ENCODE measurements around the gene NOXRED1. TPM values are rescaled to one million over a fixed set of nuclear protein-coding genes. Genes with fewer than 3 reads are reported as not detected.

The NOXRED1 gene
- total RNA-seq, 1 experiment from 2014 or later = 0.58 TPM

- no peak overlapping the region for H3K27ac ChIP-seq (ENCODE audit: low read depth, low read length, poor library complexity, severe bottlenecking)
- intact Hi-C loops (cut with micrococcal nuclease; ENCODE audit: unreplicated experiment) = no loop called here
- H3K27me3 ChIP-seq (replicated peaks; ENCODE audit: insufficient read depth, low read depth, low read length, poor library complexity) = no peaks in the 10 kb centered on the region
- no peak overlapping the region for H3K4me3 ChIP-seq (ENCODE audit: low read depth, low read length, poor library complexity, severe bottlenecking)
- ChIA-PET POLR2A (ENCODE audit: low non-redundant PET) (no interaction called here), CTCF (no interaction called here)
- DNase-seq (ENCODE audit: low spot score) = no peak
- BruUV-seq (replicated peaks) = TSS peak; percentile 70
- H3K4me1 ChIP-seq (ENCODE audit: insufficient read depth, low read length, poor library complexity, severe bottlenecking) = no peaks in the 10 kb centered on the region
- H3K9me3 ChIP-seq (ENCODE audit: low read depth, low read length, poor library complexity, severe bottlenecking) = no peaks in the 10 kb centered on the region
- no peak for TF ChIP-seq EZH2 (IDR thresholded peaks at IDR 0.05; ENCODE audit: borderline replicate concordance, low read depth, low read length, poor library complexity, severe bottlenecking)
- TF ChIP-seq, protein P1, sequence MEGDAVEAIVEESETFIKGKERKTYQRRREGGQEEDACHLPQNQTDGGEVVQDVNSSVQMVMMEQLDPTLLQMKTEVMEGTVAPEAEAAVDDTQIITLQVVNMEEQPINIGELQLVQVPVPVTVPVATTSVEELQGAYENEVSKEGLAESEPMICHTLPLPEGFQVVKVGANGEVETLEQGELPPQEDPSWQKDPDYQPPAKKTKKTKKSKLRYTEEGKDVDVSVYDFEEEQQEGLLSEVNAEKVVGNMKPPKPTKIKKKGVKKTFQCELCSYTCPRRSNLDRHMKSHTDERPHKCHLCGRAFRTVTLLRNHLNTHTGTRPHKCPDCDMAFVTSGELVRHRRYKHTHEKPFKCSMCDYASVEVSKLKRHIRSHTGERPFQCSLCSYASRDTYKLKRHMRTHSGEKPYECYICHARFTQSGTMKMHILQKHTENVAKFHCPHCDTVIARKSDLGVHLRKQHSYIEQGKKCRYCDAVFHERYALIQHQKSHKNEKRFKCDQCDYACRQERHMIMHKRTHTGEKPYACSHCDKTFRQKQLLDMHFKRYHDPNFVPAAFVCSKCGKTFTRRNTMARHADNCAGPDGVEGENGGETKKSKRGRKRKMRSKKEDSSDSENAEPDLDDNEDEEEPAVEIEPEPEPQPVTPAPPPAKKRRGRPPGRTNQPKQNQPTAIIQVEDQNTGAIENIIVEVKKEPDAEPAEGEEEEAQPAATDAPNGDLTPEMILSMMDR (conservative IDR thresholded peaks at IDR 0.05; ENCODE audit: low read depth, low read length) = no peak
- H3K36me3 ChIP-seq (ENCODE audit: insufficient read depth, low read length, poor library complexity, severe bottlenecking) = peaks cover 55% of the 10 kb centered on the region
These were observed 45.8 kb upstream of the NOXRED1 start for GRCh38 chr14:77469067-77469505.

GRCh38 chr14:77467801-77468200 is 44.5 kb upstream of the NOXRED1 start:
- no peak for DNase-seq (ENCODE audit: low spot score)
- H3K4me1 ChIP-seq (ENCODE audit: insufficient read depth, low read length, poor library complexity, severe bottlenecking) = no peaks in the 10 kb centered on the region
- intact Hi-C loops (cut with micrococcal nuclease; ENCODE audit: unreplicated experiment) = no loop called here
- H3K27me3 ChIP-seq (replicated peaks; ENCODE audit: insufficient read depth, low read depth, low read length, poor library complexity) = no peaks in the 10 kb centered on the region
- H3K36me3 ChIP-seq (ENCODE audit: insufficient read depth, low read length, poor library complexity, severe bottlenecking) = peaks cover 68% of the 10 kb centered on the region
- BruUV-seq (replicated peaks) = no TSS peak
- H3K4me3 ChIP-seq (ENCODE audit: low read depth, low read length, poor library complexity, severe bottlenecking) = no peak overlapping the region
- TF ChIP-seq, protein P1 (conservative IDR thresholded peaks at IDR 0.05; ENCODE audit: low read depth, low read length) = no peak
- TF ChIP-seq EZH2 (IDR thresholded peaks at IDR 0.05; ENCODE audit: borderline replicate concordance, low read depth, low read length, poor library complexity, severe bottlenecking) = no peak
- POLR2A ChIA-PET (ENCODE audit: low non-redundant PET) = interaction anchor here (0.6 to 0.9 kb wide), 3 partner anchors 45 to 91 kb away, joined by 4 to 8 read pairs (median 8); partner anchors contain the start of gene TMED8
- H3K9me3 ChIP-seq (ENCODE audit: low read depth, low read length, poor library complexity, severe bottlenecking) = no peaks in the 10 kb centered on the region
- H3K27ac ChIP-seq (ENCODE audit: low read depth, low read length, poor library complexity, severe bottlenecking) = no peak overlapping the region
- CTCF ChIA-PET = no interaction called here

DNA sequence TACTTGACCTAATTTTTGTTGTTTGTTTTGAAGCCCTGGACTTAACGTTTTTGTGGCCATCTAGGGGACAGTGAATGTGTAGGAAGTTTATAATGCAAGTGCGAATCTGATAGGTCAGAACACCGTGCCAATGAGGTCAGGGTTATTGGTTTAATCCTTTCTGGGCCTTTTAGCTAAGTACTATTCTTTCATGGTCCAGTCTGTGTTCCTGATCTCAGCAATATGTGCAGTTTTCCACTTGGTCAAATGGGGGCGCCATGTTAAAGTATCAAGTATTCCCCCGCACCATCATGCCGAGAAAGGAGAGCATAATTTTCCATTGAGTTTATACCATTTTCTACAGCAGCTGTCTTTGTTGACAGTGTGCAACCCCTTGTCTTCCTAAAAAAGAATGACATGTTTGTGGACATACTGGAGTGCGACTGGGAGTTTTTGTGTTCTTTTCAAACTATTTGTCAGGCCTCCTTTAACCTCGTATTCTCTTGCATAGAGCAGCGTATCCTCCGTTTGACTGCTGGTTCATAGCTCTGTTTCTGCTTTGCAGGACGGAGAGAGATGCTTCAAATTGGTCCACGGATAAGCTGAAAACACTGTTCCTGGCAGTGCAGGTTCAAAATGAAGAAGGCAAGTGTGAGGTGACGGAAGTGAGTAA is 35.9 kb upstream of the NOXRED1 start:
- Histone ChIP-seq H3K4me1 (ENCODE audit: insufficient read depth, low read length, poor library complexity, severe bottlenecking) (peaks cover 14% of the 10 kb centered on the region), H3K36me3 (ENCODE audit: insufficient read depth, low read length, poor library complexity, severe bottlenecking) (peaks cover 47% of the 10 kb centered on the region), H3K27me3 (replicated peaks; ENCODE audit: insufficient read depth, low read depth, low read length, poor library complexity) (no peaks in the 10 kb centered on the region), H3K9me3 (ENCODE audit: low read depth, low read length, poor library complexity, severe bottlenecking) (no peaks in the 10 kb centered on the region), H3K4me3 (ENCODE audit: low read depth, low read length, poor library complexity, severe bottlenecking) (peak overlapping the region; percentile 88), H3K27ac (ENCODE audit: low read depth, low read length, poor library complexity, severe bottlenecking) (peak overlapping the region; percentile 95)
- DNase-seq (ENCODE audit: low spot score) = peak; percentile 87
- ChIA-PET POLR2A (ENCODE audit: low non-redundant PET) (interaction anchor here (0.7 kb wide), 1 partner anchor 143 kb away, joined by 9 read pairs; no protein-coding TSS in a partner anchor), CTCF (interaction anchor here (0.6 to 1.4 kb wide), 4 partner anchors 12 to 92 kb away, joined by 3 to 10 read pairs (median 6); no protein-coding TSS in a partner anchor)
- BruUV-seq (replicated peaks) = no TSS peak
- intact Hi-C loops (cut with micrococcal nuclease; ENCODE audit: unreplicated experiment) = loop anchor here (2.0 kb wide), 3 partner anchors 92 to 306 kb away; partner anchors contain the start of genes ALKBH1 and SLIRP
- no peak for TF ChIP-seq EZH2 (IDR thresholded peaks at IDR 0.05; ENCODE audit: borderline replicate concordance, low read depth, low read length, poor library complexity, severe bottlenecking)
- TF ChIP-seq, protein P1 (conservative IDR thresholded peaks at IDR 0.05; ENCODE audit: low read depth, low read length) = peak; percentile 91

All from A673 (cell line).